ENCODE data around the gene SPO11. TPM values are rescaled to one million over a fixed set of nuclear protein-coding genes. Genes with fewer than 3 reads are reported as not detected.

Gene SPO11, protein sequence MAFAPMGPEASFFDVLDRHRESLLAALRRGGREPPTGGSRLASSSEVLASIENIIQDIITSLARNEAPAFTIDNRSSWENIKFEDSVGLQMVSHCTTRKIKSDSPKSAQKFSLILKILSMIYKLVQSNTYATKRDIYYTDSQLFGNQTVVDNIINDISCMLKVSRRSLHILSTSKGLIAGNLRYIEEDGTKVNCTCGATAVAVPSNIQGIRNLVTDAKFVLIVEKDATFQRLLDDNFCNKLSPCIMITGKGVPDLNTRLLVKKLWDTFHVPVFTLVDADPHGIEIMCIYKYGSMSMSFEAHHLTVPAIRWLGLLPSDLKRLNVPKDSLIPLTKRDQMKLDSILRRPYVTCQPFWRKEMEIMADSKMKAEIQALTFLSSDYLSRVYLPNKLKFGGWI
- polyA plus RNA-seq: not detected

- Mint-ChIP-seq H3K27me3 (peaks cover 8% of the 10 kb centered on the region), H3K4me3 (no peak within 1 kb of the TSS), H3K36me3 (no peaks in the 10 kb centered on the region), H3K4me1 (no peaks in the 10 kb centered on the region), H3K9me3 (no peaks in the 10 kb centered on the region), H3K27ac (no peak within 1 kb of the TSS)
Observed at GRCh38 chr20:57329608-57330221, at the start of gene SPO11. Gene SPO11, plus strand, starts transcription at chr20:57329803. Its CDS starts 65 bp downstream, at chr20:57329868.

GRCh38 chr20:57280221-57280620, 49.4 kb upstream of the SPO11 start:
- no peak overlapping the region for H3K4me3 Mint-ChIP-seq
- peaks cover 32% of the 10 kb centered on the region for H3K27me3 Mint-ChIP-seq
- peaks cover 0 to 1% (median 0%) of the 10 kb centered on the region in 3 donors for H3K4me1 Mint-ChIP-seq
- H3K9me3 Mint-ChIP-seq: no peaks in the 10 kb centered on the region
- H3K36me3 Mint-ChIP-seq: no peaks in the 10 kb centered on the region
- H3K27ac Mint-ChIP-seq: no peak overlapping the region

GRCh38 chr20:57281900-57282299, 47.7 kb upstream of the SPO11 start:
- no peak overlapping the region for H3K4me3 Mint-ChIP-seq
- H3K4me1 Mint-ChIP-seq: peaks cover 0 to 1% (median 0%) of the 10 kb centered on the region in 3 donors
- H3K9me3 Mint-ChIP-seq: no peaks in the 10 kb centered on the region
- H3K27me3 Mint-ChIP-seq: peaks cover 27% of the 10 kb centered on the region
- H3K36me3 Mint-ChIP-seq: no peaks in the 10 kb centered on the region
- H3K27ac Mint-ChIP-seq: no peak overlapping the region

DNA sequence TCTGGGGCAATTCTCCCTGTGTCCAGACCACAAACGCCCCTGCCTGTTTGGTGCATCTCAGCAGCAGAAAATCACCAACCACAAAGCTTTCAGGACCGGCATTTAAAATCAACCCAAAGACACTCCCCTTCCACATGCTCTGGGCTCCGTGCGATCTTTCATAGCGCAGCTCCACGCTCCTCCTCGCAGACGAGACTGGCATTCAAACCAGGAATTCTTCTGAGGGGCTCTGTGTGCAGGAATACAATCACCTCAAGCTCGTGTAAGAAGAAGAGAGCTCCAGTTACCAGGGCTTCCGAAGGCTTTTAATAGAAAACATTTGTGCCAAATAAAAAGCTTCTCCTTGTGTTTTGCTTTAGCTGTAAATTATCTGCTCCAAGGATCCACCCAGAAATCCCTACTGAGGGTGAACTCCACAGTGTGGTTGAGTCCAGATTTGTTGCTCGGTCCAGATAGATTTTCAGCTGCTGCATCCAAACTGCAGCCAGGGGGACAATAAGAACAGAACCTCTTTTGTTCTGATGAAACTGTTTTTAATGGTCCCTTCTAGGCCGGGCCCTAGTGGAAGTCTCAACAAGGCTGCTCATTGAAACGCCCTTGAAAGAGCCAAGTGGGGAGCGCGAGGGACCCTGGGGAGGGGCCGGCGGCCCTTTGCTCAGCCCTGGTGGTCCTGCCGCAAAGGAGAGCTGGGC, 46.8 kb upstream of the SPO11 start:
- H3K27ac Mint-ChIP-seq: no peak overlapping the region
- no peaks in the 10 kb centered on the region for H3K9me3 Mint-ChIP-seq
- H3K4me1 Mint-ChIP-seq: peaks cover 0 to 1% (median 0%) of the 10 kb centered on the region in 3 donors
- H3K4me3 Mint-ChIP-seq: no peak overlapping the region
- H3K27me3 Mint-ChIP-seq: peaks cover 34% of the 10 kb centered on the region
- no peaks in the 10 kb centered on the region for H3K36me3 Mint-ChIP-seq

- Mint-ChIP-seq H3K9me3 (no peaks in the 10 kb centered on the region), H3K27me3 (peaks cover 31% of the 10 kb centered on the region), H3K27ac (no peak overlapping the region), H3K4me1 (peaks cover 0 to 1% (median 0%) of the 10 kb centered on the region in 3 donors), H3K4me3 (no peak overlapping the region), H3K36me3 (no peaks in the 10 kb centered on the region)
Observed at GRCh38 chr20:57283860-57284259, 45.7 kb upstream of the SPO11 start.

GRCh38 chr20:57287007-57287880, 42.4 kb upstream of the SPO11 start:
- H3K36me3 Mint-ChIP-seq: no peaks in the 10 kb centered on the region
- no peak overlapping the region for H3K4me3 Mint-ChIP-seq
- H3K27me3 Mint-ChIP-seq: peaks cover 31% of the 10 kb centered on the region
- H3K9me3 Mint-ChIP-seq: no peaks in the 10 kb centered on the region
- no peak overlapping the region for H3K27ac Mint-ChIP-seq
- H3K4me1 Mint-ChIP-seq: peaks cover 0 to 2% (median 0%) of the 10 kb centered on the region in 3 donors

GRCh38 chr20:57287901-57288300, 41.7 kb upstream of the SPO11 start:
- Mint-ChIP-seq H3K9me3 (no peaks in the 10 kb centered on the region), H3K27me3 (peaks cover 35% of the 10 kb centered on the region), H3K27ac (no peak overlapping the region), H3K36me3 (no peaks in the 10 kb centered on the region), H3K4me1 (peaks cover 0 to 2% (median 0%) of the 10 kb centered on the region in 3 donors), H3K4me3 (no peak overlapping the region)

- H3K36me3 Mint-ChIP-seq: no peaks in the 10 kb centered on the region
- H3K27ac Mint-ChIP-seq: no peak overlapping the region
- H3K9me3 Mint-ChIP-seq: no peaks in the 10 kb centered on the region
- H3K4me3 Mint-ChIP-seq: no peak overlapping the region
- peaks cover 0 to 3% (median 0%) of the 10 kb centered on the region in 3 donors for H3K4me1 Mint-ChIP-seq
- H3K27me3 Mint-ChIP-seq: peaks cover 42% of the 10 kb centered on the region
Observed at GRCh38 chr20:57288651-57289277, 40.8 kb upstream of the SPO11 start.

GRCh38 chr20:57289391-57290177, 40.0 kb upstream of the SPO11 start:
- no peak overlapping the region for H3K4me3 Mint-ChIP-seq
- H3K27ac Mint-ChIP-seq: no peak overlapping the region
- no peaks in the 10 kb centered on the region for H3K9me3 Mint-ChIP-seq
- H3K27me3 Mint-ChIP-seq: peaks cover 42% of the 10 kb centered on the region
- peaks cover 0 to 3% (median 0%) of the 10 kb centered on the region in 3 donors for H3K4me1 Mint-ChIP-seq
- H3K36me3 Mint-ChIP-seq: no peaks in the 10 kb centered on the region

DNA sequence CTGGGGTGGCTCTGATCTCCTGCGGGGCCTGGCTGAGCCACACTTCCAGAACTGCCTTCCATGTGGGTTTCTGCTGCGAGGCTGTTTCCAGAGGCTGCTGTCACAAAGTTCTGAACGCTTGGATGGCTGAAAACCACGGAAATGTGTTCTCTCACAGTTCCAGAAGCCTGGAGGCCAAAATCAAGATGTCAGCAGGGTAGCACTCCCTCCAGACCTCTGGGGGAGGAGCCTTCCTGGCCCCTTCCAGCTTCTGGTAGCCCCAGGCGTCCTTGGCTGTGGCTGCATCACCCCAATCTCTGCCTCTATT, 39.5 kb upstream of the SPO11 start:
- Mint-ChIP-seq H3K36me3 (no peaks in the 10 kb centered on the region), H3K9me3 (no peaks in the 10 kb centered on the region), H3K4me3 (no peak overlapping the region), H3K4me1 (peaks cover 0 to 3% (median 0%) of the 10 kb centered on the region in 3 donors), H3K27ac (no peak overlapping the region), H3K27me3 (peaks cover 42% of the 10 kb centered on the region)

DNA sequence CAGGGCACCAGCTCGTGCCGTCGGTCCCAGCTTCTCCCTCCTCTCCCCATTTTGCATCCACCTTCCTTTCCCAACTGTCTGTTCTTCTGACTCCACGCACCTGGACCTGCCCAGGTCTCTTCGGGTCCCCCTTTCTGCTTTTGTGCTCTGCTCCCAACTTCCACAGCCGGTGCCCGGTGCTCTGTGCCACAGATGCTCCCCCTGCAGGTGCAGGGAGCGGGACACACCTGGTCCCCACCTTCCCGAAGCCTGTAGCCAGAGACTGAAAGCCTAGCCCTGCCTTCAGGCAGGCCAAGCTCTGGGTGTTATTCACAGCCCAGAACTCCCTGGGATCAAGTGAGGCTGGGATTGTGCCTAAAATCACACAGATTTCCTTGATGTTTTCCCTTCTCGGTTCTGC, 38.6 kb upstream of the SPO11 start:
- Mint-ChIP-seq H3K4me3 (no peak overlapping the region), H3K27ac (peak overlapping the region in 1 of 3 donors; percentile 47), H3K36me3 (no peaks in the 10 kb centered on the region), H3K9me3 (no peaks in the 10 kb centered on the region), H3K27me3 (peaks cover 42% of the 10 kb centered on the region), H3K4me1 (peaks cover 0 to 3% (median 0%) of the 10 kb centered on the region in 3 donors)

DNA sequence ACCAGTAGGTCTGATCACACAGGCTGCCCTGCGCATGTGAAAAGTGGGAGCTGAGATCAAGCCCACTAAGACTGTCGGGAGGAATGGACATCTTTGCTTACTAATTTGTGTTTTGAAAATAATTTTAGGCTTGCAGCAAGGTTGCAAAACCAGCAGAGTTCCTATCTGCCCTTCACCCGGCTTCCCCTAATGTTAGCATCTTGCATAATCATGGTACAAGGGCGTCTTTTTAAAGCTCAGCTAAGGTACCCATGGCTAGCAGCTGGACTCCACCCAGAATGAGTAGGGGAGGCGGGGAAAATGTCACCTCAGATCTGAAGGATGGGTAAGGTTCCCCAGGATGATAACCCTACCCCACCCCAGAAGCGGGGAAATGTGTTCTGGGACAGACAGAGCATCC, 37.9 kb upstream of the SPO11 start:
- H3K36me3 Mint-ChIP-seq: no peaks in the 10 kb centered on the region
- H3K4me3 Mint-ChIP-seq: no peak overlapping the region
- peaks cover 0 to 3% (median 0%) of the 10 kb centered on the region in 3 donors for H3K4me1 Mint-ChIP-seq
- H3K9me3 Mint-ChIP-seq: no peaks in the 10 kb centered on the region
- H3K27ac Mint-ChIP-seq: no peak overlapping the region
- H3K27me3 Mint-ChIP-seq: peaks cover 42% of the 10 kb centered on the region

GRCh38 chr20:57292611-57293010, 37.0 kb upstream of the SPO11 start:
- Mint-ChIP-seq H3K4me3 (no peak overlapping the region), H3K27ac (no peak overlapping the region), H3K4me1 (peaks cover 0 to 3% (median 0%) of the 10 kb centered on the region in 3 donors), H3K36me3 (no peaks in the 10 kb centered on the region), H3K27me3 (peaks cover 35% of the 10 kb centered on the region), H3K9me3 (no peaks in the 10 kb centered on the region)

DNA sequence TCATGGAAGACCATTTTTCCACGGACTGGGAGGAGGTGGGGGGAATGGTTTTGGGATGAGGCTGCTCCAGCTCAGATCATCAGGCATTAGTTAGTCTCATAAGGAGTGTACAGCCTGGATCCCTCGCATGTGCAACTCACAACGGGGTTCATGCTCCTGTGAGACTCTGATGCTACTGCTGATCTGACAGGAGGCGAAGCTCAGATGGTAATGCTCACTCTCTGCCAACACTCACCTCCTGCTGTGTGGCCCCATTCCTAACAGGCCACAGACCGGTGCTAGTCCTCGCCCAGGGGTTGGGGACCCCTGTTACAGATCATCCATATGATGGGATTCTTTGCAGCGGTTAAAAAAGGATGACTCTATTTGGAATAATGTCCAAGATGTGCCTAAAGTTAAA, 35.6 kb upstream of the SPO11 start:
- Mint-ChIP-seq H3K27me3 (peaks cover 33% of the 10 kb centered on the region), H3K9me3 (no peaks in the 10 kb centered on the region), H3K4me3 (no peak overlapping the region), H3K4me1 (peaks cover 0 to 3% (median 1%) of the 10 kb centered on the region in 3 donors), H3K27ac (no peak overlapping the region), H3K36me3 (no peaks in the 10 kb centered on the region)

Data from IgD-negative memory B cell (primary cell).